Transverse colon (tissue), 4 donors: ENCODE results near the gene S1PR4. TPM values are rescaled to one million over a fixed set of nuclear protein-coding genes. Genes with fewer than 3 reads are reported as not detected.
A peak's percentile ranks its signal among the peaks of the same experiment; 100 is the strongest.

ENCODE experiments used
- DNase-seq: peaks from one replicate; pipeline ENCODE4 v3.0.0-alpha.2; 2019
- H3K27ac ChIP-seq, 4 donors: fragments of 200-600 bp; sonication (generic); 2 replicates each; pipeline ENCODE4 v1.5.1; 2016 to 2018; ENCODE audit warnings: inconsistent platforms in 4 of 4
- H3K27me3 ChIP-seq: fragments of 200-600 bp; sonication (generic); 2 replicates; pipeline ENCODE4 v1.5.1; 2017; ENCODE audit warnings: inconsistent platforms
- H3K36me3 ChIP-seq, 4 donors: fragments of 200-600 bp; sonication (generic); 2 replicates each; pipeline ENCODE4 v1.5.1; 2017 to 2019; ENCODE audit warnings: inconsistent platforms in 4 of 4
- H3K4me1 ChIP-seq, 4 donors: fragments of 200-600 bp; sonication (generic); 2 replicates each; pipeline ENCODE4 v1.5.1; 2017 to 2020; ENCODE audit warnings: inconsistent platforms in 4 of 4
- H3K4me3 ChIP-seq, 4 donors: fragments of 200-600 bp; sonication (generic); 1 replicate in 1 of 4; 2 replicates in 3 of 4; pipeline versions ENCODE4 v1.5.1 to v1.6.1; 2017 to 2019; ENCODE audit warnings: inconsistent platforms in 4 of 4
- H3K9me3 ChIP-seq, 2 donors: fragments of 200-600 bp; sonication (generic); 2 replicates each; pipeline ENCODE4 v1.5.1; 2017 to 2019; ENCODE audit warnings: inconsistent platforms in 2 of 2
- EP300 ChIP-seq: sonication (generic); formaldehyde crosslinking; IDR thresholded peaks from one replicate; pipeline ENCODE4 v1.6.1; 2017; ENCODE audit warnings: antibody characterized with exemption, low read depth
- POLR2A ChIP-seq: fragments of 450-650 bp; IDR thresholded peaks from one replicate; pipeline ENCODE4 v1.6.1; 2016; ENCODE audit warnings: antibody characterized with exemption, mild to moderate bottlenecking, moderate library complexity
- POLR2AphosphoS5 ChIP-seq, 3 donors: sonication (generic); formaldehyde crosslinking; IDR thresholded peaks; one replicate each; pipeline ENCODE4 v1.6.1; 2016; ENCODE audit warnings: antibody characterized with exemption in 3 of 3
- WGBS, 2 donors: methylation state at CpG; one replicate each; pipeline ENCODE4 v1.1.5; 2018; ENCODE audit warnings: low coverage in 1 of 2; 5-methylcytosine and 5-hydroxymethylcytosine counted together
- in situ Hi-C, 4 donors: fragments of 200-750 bp; cut with MboI; loops; one replicate each; pipeline versions ENCODE4 v1.15.0 to v1.15.1; 2017; ENCODE audit warnings: low sequenced_read_pairs in 3 of 4, low pct_ligation_motif_present in 1 of 4, low pct_unique_long_range_greater_than_20kb in 1 of 4
- intact Hi-C: fragments of 100-400 bp; cut with DNase I; formaldehyde crosslinking; loops from one replicate; pipeline ENCODE4 v1.15.1; 2023; ENCODE audit warnings: low total_unique reads
- total RNA-seq, 4 donors: library from RNA; depleted of rRNA; stranded (reverse); fragments of >200 nt; gene quantifications; one replicate each; pipeline ENCODE4 v1.1.0, GENCODE V29; 2016
- TF ChIP-seq, protein P1 (sequence below), 5 experiments: fragments of 200-600 bp in 3 of 5; fragments of 450-650 bp in 2 of 5; sonication (generic) in 3 of 5; IDR thresholded peaks; 1 replicate in 2 of 5; 2 replicates in 3 of 5; pipeline ENCODE4 v1.5.1; 2016 to 2017; ENCODE audit warnings: antibody characterized with exemption in 5 of 5, inconsistent platforms in 3 of 5, mild to moderate bottlenecking in 2 of 5, moderate library complexity in 1 of 5

Gene S1PR4
- total RNA-seq = 10 to 100 TPM in 1 of 4 donors, 1 to 10 TPM in 1, under 1 TPM in 1, not detected in 1; 0.68 to 14.6 (median 6.0) TPM

DNA sequence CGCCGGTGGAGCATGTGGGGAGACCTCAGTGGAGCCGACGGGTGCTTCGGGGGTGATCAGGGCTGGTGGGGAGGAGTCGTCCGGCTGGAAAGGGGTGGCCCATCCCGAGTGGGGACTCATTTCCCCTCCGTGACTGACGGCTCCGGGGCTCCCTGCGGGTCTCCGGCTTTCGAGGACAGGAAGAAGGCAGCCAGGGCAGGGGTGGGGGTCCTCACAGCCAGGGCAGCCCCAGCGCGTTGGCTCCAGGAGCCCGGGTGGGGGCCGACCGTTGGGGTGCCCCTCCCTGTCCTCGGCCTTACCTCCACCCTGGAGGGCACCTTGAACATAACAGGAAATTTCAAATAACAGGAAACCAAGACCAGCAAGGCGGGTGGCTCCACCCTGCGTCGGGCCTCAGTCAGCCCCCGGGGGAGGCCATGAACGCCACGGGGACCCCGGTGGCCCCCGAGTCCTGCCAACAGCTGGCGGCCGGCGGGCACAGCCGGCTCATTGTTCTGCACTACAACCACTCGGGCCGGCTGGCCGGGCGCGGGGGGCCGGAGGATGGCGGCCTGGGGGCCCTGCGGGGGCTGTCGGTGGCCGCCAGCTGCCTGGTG, at the start of gene S1PR4:
Gene S1PR4 (plus strand): TSS at position 393 of the 596 bp plus-strand sequence. CDS start 24 bp downstream, at position 417.
- peaks cover 11 to 18% (median 16%) of the 10 kb centered on the region in 4 donors for H3K4me1 ChIP-seq
- 56% methylated on average over 32 of the region's 42 CpGs; no CpG with 5 or more reads in 1 of the 2 donors for WGBS, 2 donors
- H3K27me3 ChIP-seq = no peaks in the 10 kb centered on the region
- DNase-seq = peak; percentile 33
- in situ Hi-C loops = no loop called here
- intact Hi-C loops = no loop called here
- TF ChIP-seq POLR2A (peak; percentile 61), EP300 (no peak), POLR2AphosphoS5 (IDR thresholded peaks at IDR 0.05) (peak in 1 of 3 donors; percentile 49)
- TF ChIP-seq, protein P1, sequence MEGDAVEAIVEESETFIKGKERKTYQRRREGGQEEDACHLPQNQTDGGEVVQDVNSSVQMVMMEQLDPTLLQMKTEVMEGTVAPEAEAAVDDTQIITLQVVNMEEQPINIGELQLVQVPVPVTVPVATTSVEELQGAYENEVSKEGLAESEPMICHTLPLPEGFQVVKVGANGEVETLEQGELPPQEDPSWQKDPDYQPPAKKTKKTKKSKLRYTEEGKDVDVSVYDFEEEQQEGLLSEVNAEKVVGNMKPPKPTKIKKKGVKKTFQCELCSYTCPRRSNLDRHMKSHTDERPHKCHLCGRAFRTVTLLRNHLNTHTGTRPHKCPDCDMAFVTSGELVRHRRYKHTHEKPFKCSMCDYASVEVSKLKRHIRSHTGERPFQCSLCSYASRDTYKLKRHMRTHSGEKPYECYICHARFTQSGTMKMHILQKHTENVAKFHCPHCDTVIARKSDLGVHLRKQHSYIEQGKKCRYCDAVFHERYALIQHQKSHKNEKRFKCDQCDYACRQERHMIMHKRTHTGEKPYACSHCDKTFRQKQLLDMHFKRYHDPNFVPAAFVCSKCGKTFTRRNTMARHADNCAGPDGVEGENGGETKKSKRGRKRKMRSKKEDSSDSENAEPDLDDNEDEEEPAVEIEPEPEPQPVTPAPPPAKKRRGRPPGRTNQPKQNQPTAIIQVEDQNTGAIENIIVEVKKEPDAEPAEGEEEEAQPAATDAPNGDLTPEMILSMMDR (IDR thresholded peaks at IDR 0.05) = peak in 1 of 5 experiments; percentile 9
- no peaks in the 10 kb centered on the region for H3K9me3 ChIP-seq
- H3K27ac ChIP-seq = peak within 1 kb of the TSS; percentile 61 to 74 (median 63)
- no peaks in the 10 kb centered on the region for H3K36me3 ChIP-seq
- H3K4me3 ChIP-seq = peak within 1 kb of the TSS in 3 of 4 donors; percentile 10 to 40 (median 25)

DNA sequence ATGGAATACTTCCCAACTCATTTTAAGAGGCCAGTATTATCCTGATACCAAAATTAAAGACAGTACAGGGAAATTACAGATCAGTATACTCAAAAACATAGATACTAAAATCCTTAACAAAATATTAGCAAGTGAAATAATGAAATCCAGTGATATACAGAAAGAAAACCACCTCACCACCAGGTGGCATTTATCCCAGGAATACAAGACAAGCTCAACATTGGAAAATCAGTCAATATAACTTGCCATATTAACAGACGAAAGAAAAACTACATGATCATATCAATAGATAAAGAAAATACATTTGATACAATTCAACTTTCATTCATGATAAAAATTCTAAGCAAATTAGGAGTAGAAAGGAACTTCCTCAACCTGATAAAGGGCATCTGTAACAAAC, 49.5 kb upstream of the S1PR4 start:
- no peak for DNase-seq
- TF ChIP-seq, protein P1 (IDR thresholded peaks at IDR 0.05) = peak; percentile 38 to 52 (median 40)
- TF ChIP-seq EP300 (no peak), POLR2A (no peak)
- intact Hi-C loops (no loop called here), in situ Hi-C loops (no loop called here)
- WGBS, 2 donors = 7 to 33% methylated on average over 1 of the region's 1 CpG
- Histone ChIP-seq H3K4me3 (no peak overlapping the region), H3K4me1 (peaks cover 0 to 5% (median 3%) of the 10 kb centered on the region in 4 donors), H3K9me3 (no peaks in the 10 kb centered on the region), H3K27me3 (no peaks in the 10 kb centered on the region), H3K36me3 (no peaks in the 10 kb centered on the region), H3K27ac (no peak overlapping the region)

DNA sequence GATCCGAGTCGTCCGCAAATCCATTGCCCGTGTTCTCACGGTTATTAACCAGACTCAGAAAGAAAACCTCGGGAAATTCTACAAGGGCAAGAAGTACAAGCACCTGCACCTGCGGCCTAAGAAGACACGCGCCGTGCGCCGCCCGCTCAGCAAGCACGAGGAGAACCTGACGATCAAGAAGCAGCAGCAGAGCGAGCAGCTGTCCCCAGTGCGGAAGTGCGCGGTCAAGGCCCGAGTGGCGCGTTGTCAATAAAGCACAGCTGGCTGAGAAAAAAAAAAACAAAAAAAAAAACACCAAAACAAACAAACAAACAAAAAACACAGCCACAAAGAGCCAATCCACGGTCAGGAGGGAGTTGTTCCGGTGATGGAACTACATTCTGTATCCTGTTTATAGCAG, 47.4 kb upstream of the S1PR4 start:
- Histone ChIP-seq H3K4me3 (no peak overlapping the region), H3K27ac (no peak overlapping the region), H3K4me1 (peaks cover 0 to 8% (median 1%) of the 10 kb centered on the region in 4 donors), H3K36me3 (no peaks in the 10 kb centered on the region), H3K27me3 (peaks cover 1% of the 10 kb centered on the region), H3K9me3 (no peaks in the 10 kb centered on the region)
- WGBS, 2 donors = 66 to 89% methylated on average over 4 to 24 of the region's 24 CpGs
- no peak for DNase-seq
- in situ Hi-C loops (no loop called here), intact Hi-C loops (no loop called here)
- no peak for TF ChIP-seq POLR2A

GRCh38 chr19:3132971-3133792, 45.4 kb upstream of the S1PR4 start:
- intact Hi-C loops (no loop called here), in situ Hi-C loops (no loop called here)
- Histone ChIP-seq H3K9me3 (no peaks in the 10 kb centered on the region), H3K4me1 (peaks cover 0 to 8% (median 1%) of the 10 kb centered on the region in 4 donors), H3K4me3 (no peak overlapping the region), H3K27me3 (peaks cover 3% of the 10 kb centered on the region), H3K27ac (peak overlapping the region; percentile 48 to 57 (median 50)), H3K36me3 (no peaks in the 10 kb centered on the region)
- peak; percentile 47 for DNase-seq
- WGBS, 2 donors = 52% methylated on average over 24 of the region's 24 CpGs; no CpG with 5 or more reads in 1 of the 2 donors
- TF ChIP-seq POLR2AphosphoS5 (IDR thresholded peaks at IDR 0.05) (no peak), EP300 (no peak)
- TF ChIP-seq, protein P1 (IDR thresholded peaks at IDR 0.05) = no peak
